Measurements from ENCODE around the gene FAHD2B.
"Not testable (repeated sequence)": the region's sequence is repeated elsewhere in the genome, so short reads cannot be mapped to it uniquely, and the experiment has no call there.

The FAHD2B gene

GRCh38 chr2:97094772-97095611 lies at the start of gene FAHD2B:
Gene FAHD2B (minus strand): TSS chr2:97094882. CDS start chr2:97091706, 3,176 bp downstream.
- DNase-seq: peak; percentile 70

GRCh38 chr2:97144016-97144415 lies 49.3 kb upstream of the FAHD2B start:
- DNase-seq: not testable (repeated sequence)

- not testable (repeated sequence) for DNase-seq
These were observed 34.4 kb upstream of the FAHD2B start for GRCh38 chr2:97129090-97129489.

GRCh38 chr2:97113882-97114255 lies 19.2 kb upstream of the FAHD2B start:
- DNase-seq: not testable (repeated sequence)

GRCh38 chr2:97113050-97113881 lies 18.6 kb upstream of the FAHD2B start, which contains the start of gene ANKRD36:
Gene ANKRD36 (plus strand): TSS chr2:97113153. CDS start chr2:97113740, 587 bp downstream.
- DNase-seq: not testable (repeated sequence)

- not testable (repeated sequence) for DNase-seq
These were observed 17.8 kb upstream of the FAHD2B start for GRCh38 chr2:97112320-97113049.

- DNase-seq: not testable (repeated sequence)
These were observed 16.6 kb upstream of the FAHD2B start for GRCh38 chr2:97111246-97111645.

GRCh38 chr2:97106878-97107277 lies 12.2 kb upstream of the FAHD2B start:
- DNase-seq: not testable (repeated sequence)

GRCh38 chr2:97098786-97099372 lies 4.2 kb upstream of the FAHD2B start:
- DNase-seq: not testable (repeated sequence)

- no peak for DNase-seq
These were observed 979 bp upstream of the FAHD2B start for GRCh38 chr2:97095661-97096060.

- DNase-seq: not testable (repeated sequence)
These were observed 505 bp downstream of the FAHD2B start for GRCh38 chr2:97093983-97094771.

GRCh38 chr2:97092946-97093345 lies 1.7 kb downstream of the FAHD2B start:
- not testable (repeated sequence) for DNase-seq

- not testable (repeated sequence) for DNase-seq
These were observed 6.0 kb downstream of the FAHD2B start for GRCh38 chr2:97088706-97089105.

GRCh38 chr2:97085093-97085492 lies 9.6 kb downstream of the FAHD2B start:
- DNase-seq: not testable (repeated sequence)

GRCh38 chr2:97083516-97083915 lies 11.2 kb downstream of the FAHD2B start:
- DNase-seq: not testable (repeated sequence)

GRCh38 chr2:97082206-97082605 lies 12.5 kb downstream of the FAHD2B start:
- not testable (repeated sequence) for DNase-seq

- not testable (repeated sequence) for DNase-seq
These were observed 13.8 kb downstream of the FAHD2B start for GRCh38 chr2:97080855-97081254.

GRCh38 chr2:97077213-97077612 lies 17.5 kb downstream of the FAHD2B start:
- not testable (repeated sequence) for DNase-seq

- not testable (repeated sequence) for DNase-seq
These were observed 23.8 kb downstream of the FAHD2B start for GRCh38 chr2:97070915-97071314.

GRCh38 chr2:97068722-97069121 lies 26.0 kb downstream of the FAHD2B start:
- not testable (repeated sequence) for DNase-seq

GRCh38 chr2:97068074-97068473 lies 26.6 kb downstream of the FAHD2B start:
- DNase-seq: no peak
